Right lobe of liver (tissue), 4 donors: ENCODE measurements around the gene HTRA2.

ENCODE experiments used
- CTCF ChIP-seq, 4 donors: fragments of 200-600 bp in 3 of 4; fragments of 450-650 bp in 1 of 4; IDR thresholded peaks; one replicate each; pipeline versions ENCODE4 v1.5.1 to v1.8.0; 2016 to 2022; ENCODE audit warnings: antibody characterized with exemption in 4 of 4, mild to moderate bottlenecking in 2 of 4
- POLR2A ChIP-seq: fragments of 450-650 bp; IDR thresholded peaks from one replicate; pipeline ENCODE4 v1.6.1; 2017; ENCODE audit warnings: antibody characterized with exemption, mild to moderate bottlenecking
- donor health status: DM: no; HTN: no; CAD: no.
- donor health status: DM: no; HTN: no; CAD: no.
- donor health status: DM: no; HTN: yes; CAD: no.

DNA sequence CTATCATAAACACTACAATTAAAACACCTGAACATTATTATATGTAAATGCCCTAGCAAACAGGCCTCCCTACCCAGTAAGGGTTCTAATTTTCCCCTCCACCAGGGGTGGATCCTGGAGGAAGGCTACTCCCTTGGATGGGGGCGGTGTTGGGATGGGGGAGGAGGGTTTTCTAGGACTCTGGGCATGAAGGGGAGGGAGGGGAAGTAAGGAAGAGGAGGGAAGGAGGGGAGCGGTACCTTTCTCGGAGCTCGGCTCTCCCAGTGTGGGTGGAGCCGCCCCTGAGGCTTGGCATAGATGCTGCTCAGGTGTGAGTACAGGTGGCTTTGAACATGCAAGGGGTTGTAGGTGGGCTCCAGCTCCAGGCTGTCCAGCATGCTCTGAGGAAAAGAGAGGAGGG lies 30.2 kb downstream of the HTRA2 start:
- no peak for TF ChIP-seq CTCF (IDR thresholded peaks at IDR 0.05)
- no peak for TF ChIP-seq POLR2A
